Bronchial epithelial cell (primary cell): ENCODE measurements around the gene TLR4. TPM values are rescaled to one million over a fixed set of nuclear protein-coding genes. Genes with fewer than 3 reads are reported as not detected.
A peak's percentile ranks its signal among the peaks of the same experiment; 100 is the strongest.

Experiments
- DNase-seq: peaks from one replicate; pipeline ENCODE4 v3.0.0-alpha.2; 2010; ENCODE audit warnings: low read depth
- FAIRE-seq: peaks from 2 replicates; lab custom pipeline; 2011; peaks lifted over from hg19 to GRCh38; lab: Jason Lieb, UNC
- H3K27me3 ChIP-seq: 2 replicates; pipeline ENCODE4 v1.5.1; 2011; ENCODE audit warnings: low read length; ENCODE audit not compliant: control insufficient read depth, insufficient read depth
- H3K36me3 ChIP-seq: 2 replicates; pipeline ENCODE4 v1.5.1; 2011; ENCODE audit warnings: low read length; ENCODE audit not compliant: control insufficient read depth, insufficient read depth
- H3K4me3 ChIP-seq: 2 replicates; pipeline ENCODE4 v1.5.1; 2011; ENCODE audit warnings: mild to moderate bottlenecking, low read depth, low read length, control low read depth
- CTCF ChIP-seq: IDR thresholded peaks from 2 replicates; pipeline ENCODE4 v1.5.1; 2011; ENCODE audit warnings: mild to moderate bottlenecking, moderate library complexity, low read length, control low read depth, inconsistent platforms; ENCODE audit not compliant: insufficient read depth, severe bottlenecking
- total RNA-seq: library from RNA; depleted of rRNA; stranded (reverse); fragments of >200 nt; gene quantifications from 2 replicates; pipeline ENCODE4 v1.2.1, GENCODE V29; 2014

The TLR4 gene
- total RNA-seq, 1 donor from 2014 or later: 0.26 TPM

- FAIRE-seq (no peak), DNase-seq (no peak)
- no peak overlapping the region for H3K4me3 ChIP-seq
- no peak for TF ChIP-seq CTCF
- H3K36me3 ChIP-seq: no peaks in the 10 kb centered on the region
- peaks cover 15% of the 10 kb centered on the region for H3K27me3 ChIP-seq
Observed at GRCh38 chr9:117745598-117745997, 41.4 kb downstream of the TLR4 start.

GRCh38 chr9:117746263-117746662 lies 42.1 kb downstream of the TLR4 start:
- FAIRE-seq (no peak), DNase-seq (no peak)
- TF ChIP-seq CTCF: no peak
- peaks cover 15% of the 10 kb centered on the region for H3K27me3 ChIP-seq
- H3K4me3 ChIP-seq: no peak overlapping the region
- no peaks in the 10 kb centered on the region for H3K36me3 ChIP-seq

GRCh38 chr9:117747386-117747970 lies 43.3 kb downstream of the TLR4 start:
- no peaks in the 10 kb centered on the region for H3K36me3 ChIP-seq
- H3K27me3 ChIP-seq: peaks cover 15% of the 10 kb centered on the region
- no peak overlapping the region for H3K4me3 ChIP-seq
- no peak for FAIRE-seq
- DNase-seq: no peak
- no peak for TF ChIP-seq CTCF

- DNase-seq (no peak), FAIRE-seq (peak; percentile 58)
- peaks cover 5% of the 10 kb centered on the region for H3K27me3 ChIP-seq
- TF ChIP-seq CTCF: no peak
- no peaks in the 10 kb centered on the region for H3K36me3 ChIP-seq
- H3K4me3 ChIP-seq: no peak overlapping the region
Observed at GRCh38 chr9:117750401-117750800, 46.2 kb downstream of the TLR4 start.

GRCh38 chr9:117752894-117753293 lies 48.7 kb downstream of the TLR4 start:
- H3K4me3 ChIP-seq: no peak overlapping the region
- H3K27me3 ChIP-seq: no peaks in the 10 kb centered on the region
- DNase-seq: no peak
- no peak for TF ChIP-seq CTCF
- FAIRE-seq: no peak
- no peaks in the 10 kb centered on the region for H3K36me3 ChIP-seq
